ENCODE measurements around the gene ZNF516.

The ZNF516 gene

GRCh38 chr18:76468345-76469304 lies 26.4 kb downstream of the ZNF516 start:
- no peak for DNase-seq (ENCODE audit: low read depth in 2 of 2)

- DNase-seq (ENCODE audit: low read depth in 2 of 2) = no peak
Measured at GRCh38 chr18:76467371-76468190, 27.5 kb downstream of the ZNF516 start.

DNA sequence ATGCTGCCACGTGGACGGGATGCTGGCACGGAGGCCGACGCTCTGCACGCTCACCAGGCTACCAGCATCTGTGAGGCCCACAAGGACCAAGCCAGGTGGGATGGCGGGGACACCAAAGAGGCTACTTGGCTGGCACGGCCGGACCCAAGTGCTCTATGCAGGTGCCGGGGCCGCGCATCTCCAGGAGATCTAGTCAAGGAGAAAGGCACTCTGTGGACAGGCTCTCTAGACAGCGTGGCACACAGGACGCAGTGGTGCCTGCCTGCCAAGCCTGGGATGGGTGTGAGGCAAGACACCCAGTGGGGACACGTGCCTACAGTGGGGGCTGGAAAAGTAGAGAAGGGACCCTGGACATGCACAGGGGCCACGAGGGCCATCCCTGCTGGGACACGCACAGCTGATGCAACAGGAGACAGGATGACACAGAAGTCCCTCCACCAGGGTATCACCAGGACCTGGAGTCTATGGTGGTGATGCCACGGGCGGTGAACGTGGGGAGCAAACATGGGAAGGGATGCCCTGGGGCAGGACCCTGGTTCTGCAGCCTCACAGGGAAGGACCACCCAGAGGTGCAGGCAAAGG lies 28.5 kb downstream of the ZNF516 start:
- DNase-seq (ENCODE audit: low read depth in 2 of 2) = no peak

GRCh38 chr18:76465630-76466409 lies 29.2 kb downstream of the ZNF516 start:
- DNase-seq (ENCODE audit: low read depth in 2 of 2) = no peak

DNA sequence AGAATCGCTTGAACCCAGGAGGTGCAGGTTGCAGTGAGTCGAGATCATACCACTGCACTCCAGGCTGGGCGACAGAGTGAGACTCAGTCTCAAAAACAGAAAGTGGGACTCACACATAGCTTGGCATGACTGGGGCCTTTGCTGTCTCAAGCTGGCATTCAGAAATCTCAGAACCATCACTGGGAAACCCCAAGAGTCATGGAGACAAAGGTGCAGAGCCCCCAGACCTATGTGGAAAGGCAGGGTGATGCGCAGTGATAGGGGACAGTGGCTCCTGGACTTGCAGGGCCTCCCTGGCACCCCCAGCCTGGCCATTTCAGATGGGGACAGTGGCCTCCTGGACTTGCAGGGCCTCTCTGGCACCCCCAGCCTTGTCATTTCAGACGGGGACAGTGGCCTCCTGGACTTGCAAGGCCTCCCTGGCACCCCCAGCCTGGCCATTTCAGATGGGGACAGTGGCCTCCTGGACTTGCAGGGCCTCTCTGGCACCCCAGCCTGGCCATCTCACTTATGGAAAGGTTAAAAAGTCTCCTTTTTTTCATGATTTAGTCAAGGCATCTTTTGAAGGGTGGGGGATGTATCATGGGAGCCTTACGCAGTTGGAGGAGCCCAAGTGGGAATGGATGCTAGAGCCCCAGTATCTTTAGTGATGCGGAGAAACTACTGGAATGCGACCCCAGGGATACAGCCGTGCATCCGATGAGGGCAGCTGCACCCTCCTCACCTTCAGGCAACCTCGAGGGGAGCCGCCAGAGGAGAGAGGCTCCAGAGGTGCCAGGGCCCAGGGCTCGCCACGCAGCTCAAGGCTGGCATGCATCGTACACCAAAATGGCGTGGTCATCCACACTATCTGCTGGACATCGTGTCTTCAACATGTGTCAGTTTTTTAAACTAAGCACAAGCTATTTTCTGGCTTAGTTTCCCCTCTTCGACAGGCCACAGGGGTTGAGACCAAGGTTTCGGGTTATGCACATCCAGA lies 30.5 kb downstream of the ZNF516 start:
- no peak for DNase-seq (ENCODE audit: low read depth in 2 of 2)

DNA sequence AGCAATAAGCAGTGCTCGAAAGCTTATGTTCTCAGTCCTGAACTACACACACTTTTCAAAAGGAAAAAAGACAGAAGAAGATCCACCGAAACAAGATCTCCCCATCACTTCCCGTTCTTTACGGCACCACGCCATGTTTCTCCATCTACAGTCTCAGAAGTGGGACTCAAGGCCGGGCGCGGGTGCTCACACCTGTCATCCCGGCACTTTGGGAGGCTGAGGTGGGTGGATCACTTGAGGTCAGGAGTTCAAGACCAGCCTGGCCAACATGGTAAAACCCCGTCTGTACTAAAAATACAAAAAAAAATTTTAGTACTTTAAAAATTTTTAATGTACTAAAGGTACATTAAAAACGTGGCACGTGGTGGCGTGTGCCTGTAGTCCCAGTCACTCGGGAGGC lies 31.2 kb downstream of the ZNF516 start:
- DNase-seq (ENCODE audit: low read depth in 2 of 2) = no peak

GRCh38 chr18:76463358-76463757 lies 31.7 kb downstream of the ZNF516 start:
- DNase-seq (ENCODE audit: low read depth in 2 of 2) = no peak

DNA sequence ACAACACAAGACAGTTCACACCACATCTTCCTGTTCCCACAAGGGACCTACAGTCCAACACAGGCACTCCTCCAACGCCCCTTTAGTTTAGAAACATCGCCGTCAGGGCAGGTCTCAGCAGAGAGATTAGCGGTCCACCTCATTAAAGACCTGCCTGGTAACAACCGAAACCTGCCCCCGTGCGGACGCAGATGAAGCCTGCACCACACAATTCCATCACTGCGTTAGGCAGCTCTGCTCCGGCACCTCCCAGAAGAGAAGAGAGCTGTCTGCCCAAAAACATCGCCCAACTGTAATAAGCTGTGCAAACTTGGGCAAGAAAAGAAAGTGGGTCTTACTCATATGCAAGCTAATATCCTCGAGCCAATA lies 32.7 kb downstream of the ZNF516 start:
- DNase-seq (ENCODE audit: low read depth in 2 of 2) = no peak

DNA sequence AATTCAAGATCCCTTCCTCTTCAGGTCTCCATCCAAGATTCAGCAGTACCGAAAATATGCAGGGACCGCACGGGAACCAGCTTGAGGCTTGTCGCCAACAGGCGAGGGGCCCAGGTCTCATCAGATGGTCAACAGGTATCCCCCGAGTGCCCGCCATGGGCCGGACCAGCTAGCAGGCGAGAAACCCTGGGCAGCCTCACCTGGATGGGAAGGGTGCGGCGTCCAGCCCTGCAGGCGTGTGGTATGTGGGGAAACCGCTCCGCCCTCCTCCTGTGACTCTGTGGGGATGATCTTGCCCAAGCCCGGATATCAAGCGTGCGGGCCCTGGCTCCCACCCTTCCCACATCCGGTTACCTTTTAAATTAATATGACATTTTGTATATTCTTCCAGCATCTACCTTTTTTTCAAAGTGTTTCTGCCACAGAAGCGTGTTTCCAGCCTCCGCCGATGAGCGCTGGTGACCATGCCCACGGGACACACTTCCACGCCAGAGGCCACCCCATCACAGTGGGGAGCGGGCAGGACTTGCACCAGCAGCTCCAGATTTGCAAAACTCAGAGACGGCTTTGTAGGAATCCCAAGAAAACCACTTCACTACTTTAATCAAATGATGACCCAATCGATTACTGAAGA lies 33.2 kb downstream of the ZNF516 start:
- DNase-seq (ENCODE audit: low read depth in 2 of 2) = no peak

- DNase-seq (ENCODE audit: low read depth in 2 of 2) = no peak
Measured at GRCh38 chr18:76461148-76461547, 33.9 kb downstream of the ZNF516 start.

- DNase-seq (ENCODE audit: low read depth in 2 of 2) = no peak
Measured at GRCh38 chr18:76460482-76460881, 34.6 kb downstream of the ZNF516 start.

DNA sequence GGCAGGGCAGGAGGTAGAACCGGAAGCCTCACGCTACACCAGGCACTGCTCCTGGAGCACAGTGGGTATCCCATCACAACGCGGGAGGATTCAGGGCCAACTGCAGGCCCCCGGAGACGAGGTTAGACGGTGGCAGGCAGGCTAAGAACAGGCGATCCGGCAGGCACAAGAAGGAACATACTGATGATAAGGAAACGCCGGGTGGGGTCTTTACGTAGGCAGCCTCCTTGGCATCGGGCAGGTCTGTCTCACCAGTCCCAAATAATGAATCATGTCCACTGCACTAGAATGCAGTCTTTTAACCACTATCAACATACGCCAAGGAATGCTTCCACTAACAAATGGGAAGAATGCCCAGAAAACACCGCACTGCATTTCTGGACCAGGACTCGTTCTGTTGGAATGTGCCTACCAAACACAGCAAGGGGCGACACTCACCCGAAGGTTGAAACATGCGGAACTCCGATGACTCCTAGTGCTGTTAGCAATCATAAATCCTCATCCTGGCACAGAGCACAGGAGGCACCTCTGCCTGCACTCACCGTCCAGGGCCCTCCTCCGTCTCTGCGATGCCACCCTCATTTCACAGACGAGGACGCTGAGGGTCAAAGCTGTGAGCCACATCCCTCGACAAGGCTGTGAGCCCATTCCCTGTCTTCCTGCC lies 35.2 kb downstream of the ZNF516 start:
- DNase-seq (ENCODE audit: low read depth in 2 of 2) = no peak

GRCh38 chr18:76459312-76459686 lies 35.7 kb downstream of the ZNF516 start:
- no peak for DNase-seq (ENCODE audit: low read depth in 2 of 2)

DNA sequence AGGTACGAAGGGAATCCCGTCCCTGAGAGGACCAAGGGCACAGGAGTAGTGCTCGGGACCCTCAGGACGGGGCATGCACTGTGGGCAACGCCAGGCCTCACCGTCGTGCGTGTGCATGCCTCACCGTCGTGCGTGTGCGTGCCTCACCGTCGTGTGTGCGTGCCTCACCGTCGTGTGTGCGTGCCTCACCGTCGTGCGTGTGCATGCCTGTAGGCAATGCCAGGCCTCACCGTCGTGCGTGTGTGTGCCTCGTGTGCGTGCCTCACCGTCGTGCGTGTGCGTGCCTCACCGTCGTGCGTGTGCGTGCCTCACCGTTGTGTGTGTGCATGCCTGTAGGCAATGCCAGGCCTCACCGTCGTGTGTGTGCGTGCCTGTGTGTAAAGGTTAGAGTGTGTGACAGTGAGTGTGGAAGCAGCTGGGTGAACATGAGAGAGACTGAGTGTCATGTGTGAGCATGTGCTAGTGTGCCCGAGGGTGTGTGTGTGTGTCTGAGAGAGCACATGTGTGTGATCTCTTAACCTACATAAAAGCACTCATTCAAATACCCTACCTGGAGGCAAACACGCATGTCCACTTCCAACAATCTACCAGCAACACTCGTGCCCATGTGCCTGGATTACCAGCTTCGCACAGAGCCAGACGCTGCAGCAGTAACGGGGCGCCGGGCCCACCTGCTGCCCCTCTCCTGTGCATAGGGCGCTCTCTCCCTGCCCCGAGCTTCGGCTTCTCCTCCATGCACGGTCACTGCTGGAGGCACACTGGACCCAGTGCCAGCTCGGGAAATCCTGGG lies 36.3 kb downstream of the ZNF516 start:
- no peak for DNase-seq (ENCODE audit: low read depth in 2 of 2)

GRCh38 chr18:76457957-76458356 lies 37.1 kb downstream of the ZNF516 start:
- DNase-seq (ENCODE audit: low read depth in 2 of 2) = no peak

DNA sequence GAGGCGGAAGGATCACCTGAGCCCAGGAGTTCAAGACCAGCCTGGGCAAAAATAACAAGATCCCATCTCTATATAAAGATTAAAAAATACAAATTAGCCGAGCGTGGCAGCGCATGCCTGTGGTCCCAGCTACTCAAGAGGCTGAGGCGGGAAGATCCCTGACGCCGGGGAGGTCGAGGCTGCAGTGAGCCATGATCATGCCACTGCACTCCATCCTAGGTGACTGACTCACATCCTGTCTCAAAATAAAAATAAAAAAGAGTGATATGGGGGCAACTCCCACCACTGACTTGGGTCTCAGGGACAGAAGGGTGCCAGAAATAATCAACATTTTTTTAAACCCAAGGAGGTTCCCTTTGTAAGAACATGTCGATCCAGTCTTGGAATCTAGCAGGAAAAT lies 37.6 kb downstream of the ZNF516 start:
- DNase-seq (ENCODE audit: low read depth in 2 of 2) = no peak

DNA sequence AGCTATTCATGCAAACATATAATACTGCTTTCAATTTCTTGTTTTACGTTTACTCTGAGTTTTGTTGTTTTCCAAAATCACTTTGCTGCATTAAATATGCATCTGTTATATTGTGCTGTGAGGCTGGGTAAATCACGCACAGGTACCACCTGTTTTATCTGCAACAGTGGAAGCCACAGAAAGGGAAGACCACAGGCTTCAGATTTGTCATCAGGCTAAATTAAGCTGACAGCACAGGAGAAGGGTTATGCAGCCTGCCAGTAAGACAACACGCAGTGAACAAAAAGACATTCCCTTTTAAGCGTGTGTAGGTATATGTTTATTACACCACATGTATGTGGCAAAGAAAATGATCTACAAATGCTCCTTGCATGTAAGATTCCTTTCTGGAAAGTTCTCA lies 38.2 kb downstream of the ZNF516 start:
- DNase-seq (ENCODE audit: low read depth in 2 of 2) = no peak

GRCh38 chr18:76456018-76456750 lies 38.9 kb downstream of the ZNF516 start:
- no peak for DNase-seq (ENCODE audit: low read depth in 2 of 2)
